Mesenchymal stem cell (in vitro differentiated cells and primary cell): ENCODE results near the gene IL17REL.
A peak's percentile ranks its signal among the peaks of the same experiment; 100 is the strongest.

Source experiments
- DNase-seq: peaks from one replicate; pipeline ENCODE4 v3.0.0-alpha.2; 2013
- H2AFZ ChIP-seq: one replicate; pipeline ENCODE4 v1.6.1; 2013; ENCODE audit warnings: low read depth, mild to moderate bottlenecking, control low read depth, inconsistent platforms, low read length, moderate library complexity
- H2AK5ac ChIP-seq: 2 replicates; pipeline ENCODE4 v1.6.1; 2013; ENCODE audit warnings: low read length, moderate library complexity, mild to moderate bottlenecking, inconsistent platforms; ENCODE audit not compliant: severe bottlenecking
- H2BK120ac ChIP-seq: one replicate; pipeline ENCODE4 v1.6.1; 2013; ENCODE audit warnings: low read depth, mild to moderate bottlenecking, inconsistent platforms, low read length, moderate library complexity
- H2BK12ac ChIP-seq, 2 experiments: one replicate each; pipeline ENCODE4 v1.6.1; 2013; ENCODE audit warnings: inconsistent platforms in 2 of 2, low read length in 2 of 2, mild to moderate bottlenecking in 2 of 2, moderate library complexity in 2 of 2, control low read depth in 1 of 2
- H2BK15ac ChIP-seq: one replicate; pipeline ENCODE4 v1.6.1; 2013; ENCODE audit warnings: mild to moderate bottlenecking, low read depth, inconsistent platforms; ENCODE audit not compliant: poor library complexity, severe bottlenecking
- H2BK5ac ChIP-seq: 2 replicates; pipeline ENCODE4 v1.6.1; 2013; ENCODE audit warnings: low read depth, mild to moderate bottlenecking, low read length, control low read depth, inconsistent platforms; ENCODE audit not compliant: poor library complexity, severe bottlenecking
- H3K14ac ChIP-seq, 2 experiments: one replicate each; pipeline ENCODE4 v1.6.1; 2013; ENCODE audit warnings: inconsistent platforms in 2 of 2, low read length in 2 of 2, control low read depth in 1 of 2, mild to moderate bottlenecking in 1 of 2, moderate library complexity in 1 of 2
- H3K18ac ChIP-seq, 2 experiments: one replicate each; pipeline ENCODE4 v1.6.1; 2013; ENCODE audit warnings: inconsistent platforms in 2 of 2, low read length in 2 of 2, control low read depth in 1 of 2, low read depth in 1 of 2, mild to moderate bottlenecking in 1 of 2
- H3K23ac ChIP-seq, 2 experiments: one replicate each; pipeline ENCODE4 v1.6.1; 2013; ENCODE audit warnings: inconsistent platforms in 2 of 2, low read length in 2 of 2, mild to moderate bottlenecking in 2 of 2, moderate library complexity in 2 of 2, control low read depth in 1 of 2
- H3K27ac ChIP-seq: 2 replicates; pipeline ENCODE4 v1.5.1; 2013; ENCODE audit warnings: mild to moderate bottlenecking, moderate library complexity, low read length, control low read depth, inconsistent platforms; ENCODE audit not compliant: poor library complexity, severe bottlenecking
- H3K27me3 ChIP-seq, 2 experiments: 2 replicates each; pipeline versions ENCODE4 v1.6.1 to v1.7.0; 2013; ENCODE audit warnings: low read length in 2 of 2, mild to moderate bottlenecking in 2 of 2, moderate library complexity in 2 of 2, control low read depth in 1 of 2, inconsistent platforms in 1 of 2; ENCODE audit not compliant: control insufficient read depth in 1 of 2, insufficient read depth in 1 of 2
- H3K36me3 ChIP-seq, 2 experiments: 2 replicates each; pipeline versions ENCODE4 v1.6.1 to v1.7.0; 2013; ENCODE audit warnings: low read length in 2 of 2, control low read depth in 1 of 2, inconsistent platforms in 1 of 2, low read depth in 1 of 2, mild to moderate bottlenecking in 1 of 2; ENCODE audit not compliant: insufficient read depth in 2 of 2, control insufficient read depth in 1 of 2
- H3K4ac ChIP-seq, 2 experiments: one replicate each; pipeline ENCODE4 v1.6.1; 2013; ENCODE audit warnings: inconsistent platforms in 2 of 2, low read length in 2 of 2, mild to moderate bottlenecking in 2 of 2, moderate library complexity in 2 of 2, control low read depth in 1 of 2, low read depth in 1 of 2
- H3K4me1 ChIP-seq: 2 replicates; pipeline ENCODE4 v1.6.1; 2013; ENCODE audit warnings: low read depth, low read length, control low read depth; ENCODE audit not compliant: control insufficient read depth, insufficient read depth
- H3K4me2 ChIP-seq: 2 replicates; pipeline ENCODE4 v1.6.1; 2013; ENCODE audit warnings: low read length, mild to moderate bottlenecking, inconsistent platforms; ENCODE audit not compliant: poor library complexity, severe bottlenecking
- H3K4me3 ChIP-seq, 2 experiments: 2 replicates each; pipeline versions ENCODE4 v1.5.1 to v1.7.0; 2013; ENCODE audit warnings: low read length in 2 of 2, mild to moderate bottlenecking in 2 of 2, control low read depth in 1 of 2, low read depth in 1 of 2; ENCODE audit not compliant: insufficient read depth in 1 of 2
- H3K79me1 ChIP-seq: replicated peaks from 2 replicates; pipeline ENCODE4 v1.6.1; 2013; ENCODE audit warnings: mild to moderate bottlenecking, control low read depth, low read length, inconsistent platforms; ENCODE audit not compliant: poor library complexity, severe bottlenecking
- H3K9ac ChIP-seq: 2 replicates; pipeline ENCODE4 v1.7.0; 2013; ENCODE audit warnings: mild to moderate bottlenecking, low read length, moderate library complexity
- H3K9me3 ChIP-seq: 2 replicates; pipeline ENCODE4 v1.7.0; 2013; ENCODE audit warnings: mild to moderate bottlenecking, low read length; ENCODE audit not compliant: control insufficient read depth
- H4K8ac ChIP-seq: one replicate; pipeline ENCODE4 v1.6.1; 2013; ENCODE audit warnings: inconsistent platforms, mild to moderate bottlenecking, low read length, moderate library complexity
- H4K91ac ChIP-seq: one replicate; pipeline ENCODE4 v1.6.1; 2013; ENCODE audit warnings: mild to moderate bottlenecking, low read length, inconsistent platforms
- WGBS: methylation state at CpG from one replicate; pipeline ENCODE4 v1.1.7; 2013; ENCODE audit warnings: mixed read lengths; 5-methylcytosine and 5-hydroxymethylcytosine counted together

Gene IL17REL

DNA sequence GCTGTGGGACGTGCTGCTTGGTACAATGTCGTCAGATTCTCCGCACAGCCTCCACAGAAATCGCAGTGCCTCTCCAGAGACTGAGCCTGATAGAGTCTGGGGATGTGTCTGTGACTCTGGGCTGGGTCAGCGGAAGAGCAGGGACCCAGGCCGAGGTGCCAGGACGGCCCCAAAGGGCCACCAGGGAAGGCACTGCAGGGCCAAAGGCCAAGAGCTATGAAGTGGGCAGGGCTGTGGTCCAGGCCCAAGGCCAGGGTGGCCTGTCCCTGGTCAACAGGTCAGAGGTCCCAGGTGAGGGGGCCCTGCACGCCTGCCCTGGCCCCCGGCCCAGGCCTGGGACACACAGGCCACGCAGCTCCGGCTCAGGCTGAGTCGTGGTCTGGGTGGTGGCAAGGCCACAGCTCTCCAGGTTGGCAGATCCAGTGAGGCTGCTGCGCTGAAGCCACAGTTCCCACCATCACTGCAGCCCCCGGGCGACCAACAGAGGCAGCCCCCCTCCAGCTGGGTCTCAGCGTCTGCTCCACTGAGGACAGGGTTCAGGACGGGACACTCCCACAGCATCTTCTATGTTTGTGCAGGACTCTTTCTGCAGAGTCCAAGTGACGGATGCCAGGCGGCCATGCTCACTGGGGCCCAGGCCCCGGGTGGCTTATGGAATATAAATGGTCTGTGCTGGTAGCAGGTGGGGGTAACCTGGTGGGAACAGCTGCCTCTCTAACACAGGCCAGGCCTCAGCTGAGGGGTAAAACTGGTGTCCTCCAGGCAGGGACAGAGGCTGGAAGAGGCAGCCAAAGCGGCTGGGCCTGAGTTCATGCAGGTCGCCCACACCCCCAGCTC, 56.8 kb downstream of the IL17REL start:
- H3K36me3 ChIP-seq: no peaks in the 10 kb centered on the region
- no peaks in the 10 kb centered on the region for H3K9me3 ChIP-seq
- peak overlapping the region in 1 of 2 experiments; percentile 11 for H3K18ac ChIP-seq
- no peak overlapping the region for H3K4me3 ChIP-seq
- H3K4me1 ChIP-seq: peaks cover 52% of the 10 kb centered on the region
- no peak for DNase-seq
- peak overlapping the region in 1 of 2 experiments; percentile 48 for H3K23ac ChIP-seq
- 90% methylated on average over 22 of the region's 22 CpGs for WGBS
- no peak overlapping the region for H3K14ac ChIP-seq
- no peak overlapping the region for H3K4ac ChIP-seq
- H3K27ac ChIP-seq: no peak overlapping the region
- H2BK12ac ChIP-seq: peak overlapping the region; percentile 12 to 18
- H2AK5ac ChIP-seq: peak overlapping the region; percentile 47
- H3K9ac ChIP-seq: no peak overlapping the region
- no peaks in the 10 kb centered on the region for H3K27me3 ChIP-seq
- H2BK5ac ChIP-seq: no peak overlapping the region
- H3K4me2 ChIP-seq: no peak overlapping the region
- H2BK120ac ChIP-seq: no peak overlapping the region
- H4K8ac ChIP-seq: no peak overlapping the region
- no peak overlapping the region for H4K91ac ChIP-seq
- no peak overlapping the region for H2AFZ ChIP-seq
- peaks cover 2% of the 10 kb centered on the region for H3K79me1 ChIP-seq
- H2BK15ac ChIP-seq: no peak overlapping the region

DNA sequence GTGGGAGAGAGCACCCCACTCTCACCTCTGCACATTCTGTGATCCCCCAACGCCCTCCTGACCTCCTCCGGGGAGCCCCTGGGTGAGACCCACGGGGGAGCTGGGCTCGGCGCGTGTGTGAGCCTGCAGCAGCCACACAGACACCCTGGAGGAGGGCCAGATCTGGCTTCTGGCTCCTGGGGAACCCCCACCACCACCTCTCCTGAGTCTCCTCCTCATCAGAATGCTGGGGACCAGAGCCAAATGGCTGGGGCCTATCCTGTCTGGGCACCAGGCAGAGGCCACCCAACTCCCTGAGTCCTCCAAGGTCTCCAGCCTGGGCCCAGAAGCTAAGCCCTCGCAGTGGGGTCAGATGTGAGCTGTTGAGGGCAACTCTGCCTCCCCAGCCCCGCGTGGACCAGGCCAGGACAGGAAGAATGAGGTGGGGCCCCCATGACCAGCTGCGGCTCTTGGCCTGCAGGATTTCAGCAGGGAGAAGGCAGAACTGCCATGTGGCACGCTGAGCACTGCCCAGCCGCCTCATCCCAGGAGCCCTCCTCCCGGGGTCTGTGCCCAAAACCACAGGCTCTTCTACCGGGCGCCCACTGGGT, 57.5 kb downstream of the IL17REL start:
- Histone ChIP-seq H3K4me2 (no peak overlapping the region), H2AFZ (no peak overlapping the region), H2BK12ac (no peak overlapping the region), H3K4me3 (no peak overlapping the region), H4K91ac (peak overlapping the region; percentile 1), H2AK5ac (no peak overlapping the region), H3K79me1 (peaks cover 2% of the 10 kb centered on the region), H3K36me3 (no peaks in the 10 kb centered on the region), H3K4ac (no peak overlapping the region), H3K23ac (peak overlapping the region in 1 of 2 experiments; percentile 48), H2BK5ac (no peak overlapping the region), H3K9ac (no peak overlapping the region), H3K14ac (peak overlapping the region in 1 of 2 experiments; percentile 60), H3K4me1 (peaks cover 55% of the 10 kb centered on the region), H3K18ac (peak overlapping the region in 1 of 2 experiments; percentile 11), H4K8ac (no peak overlapping the region), H3K9me3 (no peaks in the 10 kb centered on the region), H3K27ac (no peak overlapping the region), H2BK120ac (no peak overlapping the region), H2BK15ac (no peak overlapping the region), H3K27me3 (no peaks in the 10 kb centered on the region)
- WGBS: 90% methylated on average over 15 of the region's 15 CpGs
- DNase-seq: no peak

DNA sequence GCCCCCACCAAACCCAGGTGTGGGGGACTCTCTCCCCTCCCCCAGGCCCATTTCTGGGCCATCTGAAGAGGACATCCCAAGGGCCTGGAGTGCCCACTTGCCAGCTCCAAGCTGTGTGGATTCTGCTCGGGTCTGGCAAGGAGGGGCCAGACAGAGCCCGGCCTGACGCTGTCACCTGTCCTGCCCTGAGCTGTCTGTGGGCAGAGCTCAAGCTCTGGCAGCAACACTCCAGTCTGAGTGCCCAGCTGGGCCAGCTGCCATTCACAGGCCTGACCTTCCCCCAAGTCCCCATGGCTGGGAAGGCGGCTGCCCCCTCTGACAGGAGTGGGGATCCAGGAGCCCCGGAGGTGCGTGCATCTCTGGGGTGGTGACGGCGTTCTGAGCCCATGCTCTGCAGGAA, 58.2 kb downstream of the IL17REL start:
- 89% methylated on average over 8 of the region's 8 CpGs for WGBS
- Histone ChIP-seq H2BK5ac (no peak overlapping the region), H3K18ac (peak overlapping the region; percentile 6 to 49), H2AFZ (no peak overlapping the region), H2AK5ac (peak overlapping the region; percentile 98), H3K36me3 (no peaks in the 10 kb centered on the region), H3K14ac (peak overlapping the region in 1 of 2 experiments; percentile 39), H3K23ac (no peak overlapping the region), H2BK12ac (peak overlapping the region in 1 of 2 experiments; percentile 38), H3K79me1 (no peaks in the 10 kb centered on the region), H3K27me3 (no peaks in the 10 kb centered on the region), H3K4me2 (no peak overlapping the region), H3K4me1 (peaks cover 50% of the 10 kb centered on the region), H3K9ac (no peak overlapping the region), H4K91ac (peak overlapping the region; percentile 60), H3K9me3 (no peaks in the 10 kb centered on the region), H3K27ac (no peak overlapping the region), H3K4me3 (no peak overlapping the region), H4K8ac (no peak overlapping the region), H3K4ac (no peak overlapping the region), H2BK15ac (peak overlapping the region; percentile 96), H2BK120ac (no peak overlapping the region)
- DNase-seq: no peak

DNA sequence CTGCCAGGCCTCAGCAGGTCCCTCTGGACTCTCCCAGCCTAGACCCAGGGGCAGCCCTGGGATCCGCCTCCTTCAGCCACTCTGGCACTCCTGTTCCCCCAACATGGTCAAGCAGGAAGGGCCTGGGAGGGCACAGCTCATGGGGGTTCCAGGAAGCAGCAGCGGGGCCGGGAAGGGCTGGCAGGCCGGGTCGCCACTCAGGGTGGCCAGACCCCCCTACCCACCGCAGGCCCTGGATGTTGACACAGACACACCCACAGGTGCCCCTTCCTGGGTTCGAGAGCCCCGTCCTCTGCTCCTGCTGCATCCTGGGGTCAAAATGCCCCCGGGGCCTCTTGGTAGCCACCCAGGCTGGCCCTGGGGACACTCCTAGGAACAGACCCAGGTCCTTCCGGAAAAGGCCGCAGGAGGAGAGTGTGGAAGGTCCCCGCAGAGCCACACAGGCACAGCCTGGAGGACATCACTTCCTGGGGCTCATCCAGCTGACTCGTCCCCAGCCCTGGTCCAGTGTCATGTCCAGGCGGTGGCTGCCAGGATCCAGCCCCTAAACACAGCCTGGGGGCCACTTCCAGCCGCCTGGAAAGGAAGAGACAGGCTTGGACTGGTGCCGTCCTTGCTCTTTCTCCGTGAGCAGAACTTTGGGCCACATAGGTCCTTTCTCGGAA, 58.8 kb downstream of the IL17REL start:
- H3K4me3 ChIP-seq: no peak overlapping the region
- H3K9ac ChIP-seq: no peak overlapping the region
- DNase-seq: no peak
- H3K36me3 ChIP-seq: no peaks in the 10 kb centered on the region
- H2BK5ac ChIP-seq: no peak overlapping the region
- no peak overlapping the region for H4K8ac ChIP-seq
- no peaks in the 10 kb centered on the region for H3K79me1 ChIP-seq
- H2BK12ac ChIP-seq: peak overlapping the region in 1 of 2 experiments; percentile 70
- H3K4me1 ChIP-seq: peaks cover 48% of the 10 kb centered on the region
- WGBS: 86% methylated on average over 18 of the region's 18 CpGs
- H3K4me2 ChIP-seq: no peak overlapping the region
- H2AK5ac ChIP-seq: peak overlapping the region; percentile 98
- peak overlapping the region in 1 of 2 experiments; percentile 42 for H3K4ac ChIP-seq
- H4K91ac ChIP-seq: peak overlapping the region; percentile 57
- H3K9me3 ChIP-seq: no peaks in the 10 kb centered on the region
- peak overlapping the region in 1 of 2 experiments; percentile 21 for H3K14ac ChIP-seq
- H3K27ac ChIP-seq: no peak overlapping the region
- H3K18ac ChIP-seq: peak overlapping the region; percentile 25 to 49
- H2BK15ac ChIP-seq: peak overlapping the region; percentile 96
- H2AFZ ChIP-seq: no peak overlapping the region
- H2BK120ac ChIP-seq: peak overlapping the region; percentile 9
- H3K23ac ChIP-seq: no peak overlapping the region
- H3K27me3 ChIP-seq: no peaks in the 10 kb centered on the region
